H1 (cell line): ENCODE results near the gene WDR7. TPM values are rescaled to one million over a fixed set of nuclear protein-coding genes. Genes with fewer than 3 reads are reported as not detected.

Experiments
- CTCF ChIA-PET: fragments of 300-600 bp; sonication (Branson Sonifier 250); formaldehyde crosslinking; loops from one replicate; lab custom pipeline; 2021; ENCODE audit not compliant: partially characterized antibody; lab: Charles Lee
- POLR2A ChIA-PET: fragments of 300-600 bp; sonication (Branson Sonifier 250); formaldehyde crosslinking; loops from one replicate; lab custom pipeline; 2021; ENCODE audit warnings: inconsistent platforms; ENCODE audit not compliant: partially characterized antibody; lab: Charles Lee
- DNase-seq, 2 experiments: peaks; one replicate each; pipeline versions ENCODE4 v3.0.0 to v3.0.0-alpha.2; 2010 to 2022; ENCODE audit warnings: low spot score in 2 of 2, low read depth in 1 of 2, mixed read lengths in 1 of 2
- FAIRE-seq: peaks from 2 replicates; lab custom pipeline; 2011; peaks lifted over from hg19 to GRCh38; lab: Jason Lieb, UNC
- H2AFZ ChIP-seq: 2 replicates; pipeline ENCODE4 v1.8.1; 2012; ENCODE audit warnings: low read length, inconsistent platforms
- H2AK5ac ChIP-seq: 2 replicates; pipeline ENCODE4 v1.6.1; 2013; ENCODE audit warnings: low read depth, low read length
- H2BK120ac ChIP-seq: replicated peaks from 2 replicates; pipeline ENCODE3; 2013; ENCODE audit warnings: low read depth, low read length, inconsistent platforms
- H2BK12ac ChIP-seq: 2 replicates; pipeline ENCODE4 v1.6.1; 2013; ENCODE audit warnings: low read depth, low read length
- H2BK15ac ChIP-seq: 2 replicates; pipeline ENCODE4 v1.6.1; 2013; ENCODE audit warnings: low read length
- H2BK20ac ChIP-seq: 2 replicates; pipeline ENCODE4 v1.6.1; 2013; ENCODE audit warnings: low read length
- H2BK5ac ChIP-seq: 2 replicates; pipeline ENCODE4 v1.6.1; 2013; ENCODE audit warnings: low read depth, low read length
- H3K14ac ChIP-seq: 2 replicates; pipeline ENCODE4 v1.6.1; 2013; ENCODE audit warnings: inconsistent platforms; ENCODE audit not compliant: insufficient read length
- H3K18ac ChIP-seq: 2 replicates; pipeline ENCODE4 v1.6.1; 2013; ENCODE audit warnings: low read length; ENCODE audit errors: extremely low read depth
- H3K23ac ChIP-seq: 2 replicates; pipeline ENCODE4 v1.6.1; 2013; ENCODE audit warnings: inconsistent platforms; ENCODE audit not compliant: insufficient read length
- H3K23me2 ChIP-seq: 2 replicates; pipeline ENCODE4 v1.6.1; 2013; ENCODE audit warnings: low read depth, low read length
- H3K27ac ChIP-seq: 2 replicates; pipeline ENCODE4 v1.6.1; 2011; ENCODE audit warnings: low read depth, low read length, inconsistent platforms
- H3K27me3 ChIP-seq, 4 experiments: replicated peaks in 1 of 4; 1 replicate in 1 of 4; 2 replicates in 3 of 4; pipeline versions ENCODE4 v1.6.1 to v1.8.1; 2011 to 2013; ENCODE audit warnings: low read length in 3 of 4, mild to moderate bottlenecking in 3 of 4, inconsistent platforms in 2 of 4, mixed read lengths in 2 of 4, moderate library complexity in 1 of 4; ENCODE audit not compliant: control insufficient read depth in 3 of 4, insufficient read depth in 3 of 4; ENCODE audit errors: extremely low read depth in 1 of 4
- H3K36me3 ChIP-seq, 4 experiments: 2 replicates each; pipeline versions ENCODE4 v1.6.1 to v1.8.1; 2011 to 2013; ENCODE audit warnings: mild to moderate bottlenecking in 4 of 4, low read length in 3 of 4, moderate library complexity in 2 of 4, control low read depth in 1 of 4, inconsistent platforms in 1 of 4; ENCODE audit not compliant: insufficient read depth in 4 of 4, control insufficient read depth in 2 of 4
- H3K4ac ChIP-seq: replicated peaks from 2 replicates; pipeline ENCODE3; 2013; ENCODE audit warnings: low read length, low read depth, mixed read lengths, inconsistent platforms; ENCODE audit not compliant: insufficient read length
- H3K4me1 ChIP-seq, 4 experiments: replicated peaks in 1 of 4; 1 replicate in 1 of 4; 2 replicates in 3 of 4; pipeline versions ENCODE4 v1.6.1 to v1.8.1; 2011 to 2013; ENCODE audit warnings: low read length in 3 of 4, inconsistent platforms in 2 of 4, mixed read lengths in 1 of 4; ENCODE audit not compliant: insufficient read depth in 4 of 4, control insufficient read depth in 3 of 4
- H3K4me2 ChIP-seq, 2 experiments: 2 replicates each; pipeline versions ENCODE4 v1.6.1 to v1.8.1; 2011 to 2013; ENCODE audit warnings: low read depth in 2 of 2, low read length in 2 of 2, control low read depth in 1 of 2, inconsistent platforms in 1 of 2, mild to moderate bottlenecking in 1 of 2; ENCODE audit not compliant: insufficient read depth in 1 of 2
- H3K4me3 ChIP-seq, 4 experiments: fragments of 200-600, 300-600 bp in 1 of 4; sonication (generic), shearing (Covaris generic), sonication (Bioruptor Twin) in 1 of 4; 2 replicates each; pipeline versions ENCODE4 v1.5.1 to v1.8.1; 2011 to 2016; ENCODE audit warnings: low read length in 4 of 4, low read depth in 3 of 4, control low read depth in 2 of 4, inconsistent platforms in 2 of 4, mild to moderate bottlenecking in 2 of 4, mixed read lengths in 1 of 4, moderate library complexity in 1 of 4; ENCODE audit not compliant: insufficient read depth in 2 of 4; ENCODE audit errors: extremely low read depth in 1 of 4
- H3K56ac ChIP-seq: replicated peaks from 2 replicates; pipeline ENCODE3; 2013; ENCODE audit warnings: low read depth, mild to moderate bottlenecking, mixed read lengths, low read length, inconsistent platforms; ENCODE audit not compliant: insufficient read length
- H3K79me1 ChIP-seq: 2 replicates; pipeline ENCODE4 v1.6.1; 2013; ENCODE audit warnings: low read depth, low read length, control low read depth
- H3K79me2 ChIP-seq, 2 experiments: 2 replicates each; pipeline versions ENCODE4 v1.6.1 to v1.8.1; 2012 to 2013; ENCODE audit warnings: low read length in 2 of 2, mild to moderate bottlenecking in 2 of 2, inconsistent platforms in 1 of 2; ENCODE audit not compliant: insufficient read depth in 2 of 2, control insufficient read depth in 1 of 2
- H3K9ac ChIP-seq, 4 experiments: replicated peaks in 1 of 4; 1 replicate in 1 of 4; 2 replicates in 3 of 4; pipeline versions ENCODE4 v1.6.1 to v1.8.1; 2011 to 2013; ENCODE audit warnings: low read depth in 3 of 4, low read length in 3 of 4, control low read depth in 2 of 4, mild to moderate bottlenecking in 2 of 4, moderate library complexity in 2 of 4, inconsistent platforms in 1 of 4; ENCODE audit errors: extremely low read depth in 1 of 4
- H3K9me3 ChIP-seq, 2 experiments: 2 replicates each; pipeline versions ENCODE4 v1.6.1 to v1.8.1; 2012 to 2013; ENCODE audit warnings: mild to moderate bottlenecking in 2 of 2, moderate library complexity in 2 of 2, control low read depth in 1 of 2, inconsistent platforms in 1 of 2, low read depth in 1 of 2, low read length in 1 of 2, mixed read lengths in 1 of 2; ENCODE audit not compliant: insufficient read depth in 2 of 2
- H4K20me1 ChIP-seq, 2 experiments: replicated peaks in 1 of 2; 2 replicates each; pipeline versions ENCODE3 to v1.8.1; 2011 to 2013; ENCODE audit warnings: inconsistent platforms in 2 of 2, low read length in 2 of 2, mild to moderate bottlenecking in 1 of 2; ENCODE audit not compliant: insufficient read depth in 2 of 2, control insufficient read depth in 1 of 2
- H4K5ac ChIP-seq: 2 replicates; pipeline ENCODE4 v1.6.1; 2013; ENCODE audit warnings: low read length, low read depth, mixed read lengths, inconsistent platforms; ENCODE audit not compliant: insufficient read length
- H4K8ac ChIP-seq: 2 replicates; pipeline ENCODE4 v1.8.0; 2013; ENCODE audit warnings: mild to moderate bottlenecking, moderate library complexity, low read length, inconsistent platforms; ENCODE audit not compliant: insufficient read depth; ENCODE audit errors: extremely low read depth
- H4K91ac ChIP-seq: replicated peaks from 2 replicates; pipeline ENCODE3; 2013; ENCODE audit warnings: low read length, mixed read lengths, inconsistent platforms; ENCODE audit not compliant: insufficient read length
- ASH2L ChIP-seq: fragments of 200-600, 300-600 bp; sonication (generic); IDR thresholded peaks from one replicate; pipeline ENCODE4 v1.7.1; 2017; ENCODE audit warnings: low read length
- KDM1A ChIP-seq: fragments of 200-600, 300-600 bp; sonication (generic); IDR thresholded peaks from 2 replicates; pipeline ENCODE4 v1.7.1; 2016; ENCODE audit warnings: mild to moderate bottlenecking, low read length, borderline replicate concordance
- SAP30 ChIP-seq: fragments of 300-600 bp; sonication (generic); IDR thresholded peaks from 2 replicates; pipeline ENCODE4 v1.7.1; 2012; ENCODE audit warnings: low read length, moderate library complexity, mild to moderate bottlenecking, inconsistent platforms; ENCODE audit not compliant: insufficient read depth, insufficient replicate concordance
- WGBS, 2 experiments: shearing (Covaris generic) in 1 of 2; methylation state at CpG; one replicate each; pipeline versions ENCODE4 v1.1.6 to v1.1.7; 2013 to 2015; ENCODE audit warnings: low lambda C conversion rate in 2 of 2, mixed read lengths in 2 of 2, inconsistent platforms in 1 of 2, low coverage in 1 of 2, missing lambda C conversion rate in 1 of 2; ENCODE audit not compliant: insufficient replicate concordance in 2 of 2, insufficient coverage in 1 of 2, insufficient read length in 1 of 2; ENCODE audit errors: extremely low coverage in 1 of 2, missing lambda C conversion rate in 1 of 2; 5-methylcytosine and 5-hydroxymethylcytosine counted together
- polyA plus RNA-seq, 7 experiments: library from polyadenylated mRNA; depleted of rRNA in 3 of 7; stranded (reverse) in 5 of 7; unstranded in 2 of 7; fragments of >200 nt in 5 of 7; fragments of 200-250 nt in 2 of 7; gene quantifications; 1 replicate in 5 of 7; 2 replicates in 1 of 7; 4 replicates in 1 of 7; pipeline versions ENCODE4 v1.2.1 to v1.2.3, GENCODE V29; 2011 to 2013; ENCODE audit warnings: missing spikeins in 2 of 7, mixed read lengths in 2 of 7
- total RNA-seq: library from RNA; stranded (reverse); fragmentation: NEBNext Ultra II Directional; extraction: Animal tissue kit (Norgen Biotek cat#: 25700); gene quantifications from 2 replicates; pipeline ENCODE4 v1.2.1, GENCODE V29; 2021

Gene WDR7
- total and polyA plus RNA-seq, 2 of the 8 experiments (the other 6 are each of a cell fraction or from before 2014, with no cell fraction given) = 5.5 to 15.2 TPM

DNA sequence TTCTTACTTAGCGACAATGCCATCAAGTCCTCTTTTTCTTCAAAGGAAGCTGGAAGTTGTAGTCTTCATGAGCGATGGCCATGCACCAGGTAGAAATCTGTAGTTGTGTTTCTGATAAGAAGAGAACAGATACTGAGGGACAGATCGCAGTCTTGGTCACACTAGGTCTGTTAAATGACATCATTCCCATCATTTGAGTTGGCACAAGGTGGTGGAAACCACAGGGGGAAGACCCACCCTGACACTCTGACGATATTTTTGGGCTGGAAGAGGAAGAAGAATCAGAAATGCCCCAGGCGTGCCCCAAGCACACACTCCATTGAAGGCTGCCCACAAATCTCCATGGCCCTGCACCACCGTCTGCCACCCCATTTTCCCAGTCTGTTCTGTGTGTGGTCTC lies 406.7 kb downstream of the WDR7 start:
- no peak overlapping the region for H2BK5ac ChIP-seq
- no peak overlapping the region for H4K8ac ChIP-seq
- H4K20me1 ChIP-seq = no peaks in the 10 kb centered on the region
- ChIA-PET CTCF (no interaction called here), POLR2A (no interaction called here)
- H3K4me1 ChIP-seq = peaks cover 0 to 3% (median 0%) of the 10 kb centered on the region in 4 experiments; a peak in 1 of 7 replicates
- FAIRE-seq = no peak
- H3K79me2 ChIP-seq = no peaks in the 10 kb centered on the region
- no peaks in the 10 kb centered on the region for H3K79me1 ChIP-seq
- no peak for DNase-seq
- H3K14ac ChIP-seq = no peak overlapping the region
- H4K91ac ChIP-seq = no peak overlapping the region
- no peaks in the 10 kb centered on the region for H3K23me2 ChIP-seq
- no peak overlapping the region for H3K4me2 ChIP-seq
- no peak overlapping the region for H2BK120ac ChIP-seq
- no peak overlapping the region for H4K5ac ChIP-seq
- H2AFZ ChIP-seq = no peak overlapping the region
- no peak overlapping the region for H3K27ac ChIP-seq
- H2BK15ac ChIP-seq = no peak overlapping the region
- no peak overlapping the region for H3K18ac ChIP-seq
- no peak overlapping the region for H2AK5ac ChIP-seq
- H2BK12ac ChIP-seq = no peak overlapping the region
- no peak overlapping the region for H2BK20ac ChIP-seq
- H3K36me3 ChIP-seq = no peaks in the 10 kb centered on the region
- no peak overlapping the region for H3K56ac ChIP-seq
- no peak overlapping the region for H3K4me3 ChIP-seq
- H3K9ac ChIP-seq = no peak overlapping the region
- peaks cover 0 to 2% of the 10 kb centered on the region in 2 experiments; a peak in 1 of 4 replicates for H3K9me3 ChIP-seq
- no peak overlapping the region for H3K4ac ChIP-seq
- 85% methylated on average over 6 of the region's 6 CpGs; no CpG with 5 or more reads in 1 of the 2 experiments for WGBS, 2 experiments
- H3K23ac ChIP-seq = no peak overlapping the region
- no peaks in the 10 kb centered on the region for H3K27me3 ChIP-seq
- no peak for TF ChIP-seq ASH2L
- TF ChIP-seq SAP30 = no peak
- TF ChIP-seq KDM1A = no peak
